ENCODE measurements around the gene DHX34.

- TF ChIP-seq, protein P1, sequence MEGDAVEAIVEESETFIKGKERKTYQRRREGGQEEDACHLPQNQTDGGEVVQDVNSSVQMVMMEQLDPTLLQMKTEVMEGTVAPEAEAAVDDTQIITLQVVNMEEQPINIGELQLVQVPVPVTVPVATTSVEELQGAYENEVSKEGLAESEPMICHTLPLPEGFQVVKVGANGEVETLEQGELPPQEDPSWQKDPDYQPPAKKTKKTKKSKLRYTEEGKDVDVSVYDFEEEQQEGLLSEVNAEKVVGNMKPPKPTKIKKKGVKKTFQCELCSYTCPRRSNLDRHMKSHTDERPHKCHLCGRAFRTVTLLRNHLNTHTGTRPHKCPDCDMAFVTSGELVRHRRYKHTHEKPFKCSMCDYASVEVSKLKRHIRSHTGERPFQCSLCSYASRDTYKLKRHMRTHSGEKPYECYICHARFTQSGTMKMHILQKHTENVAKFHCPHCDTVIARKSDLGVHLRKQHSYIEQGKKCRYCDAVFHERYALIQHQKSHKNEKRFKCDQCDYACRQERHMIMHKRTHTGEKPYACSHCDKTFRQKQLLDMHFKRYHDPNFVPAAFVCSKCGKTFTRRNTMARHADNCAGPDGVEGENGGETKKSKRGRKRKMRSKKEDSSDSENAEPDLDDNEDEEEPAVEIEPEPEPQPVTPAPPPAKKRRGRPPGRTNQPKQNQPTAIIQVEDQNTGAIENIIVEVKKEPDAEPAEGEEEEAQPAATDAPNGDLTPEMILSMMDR (IDR thresholded peaks at IDR 0.05), result peak; percentile 81 to 89 (median 86)
- TF ChIP-seq POLR2A (IDR thresholded peaks at IDR 0.05), result no peak
These were observed 78.4 kb downstream of the DHX34 start for GRCh38 chr19:47427241-47428176.

Data from upper lobe of left lung (tissue), 4 donors.